ENCODE results near the gene IHH.

The IHH gene

DNA sequence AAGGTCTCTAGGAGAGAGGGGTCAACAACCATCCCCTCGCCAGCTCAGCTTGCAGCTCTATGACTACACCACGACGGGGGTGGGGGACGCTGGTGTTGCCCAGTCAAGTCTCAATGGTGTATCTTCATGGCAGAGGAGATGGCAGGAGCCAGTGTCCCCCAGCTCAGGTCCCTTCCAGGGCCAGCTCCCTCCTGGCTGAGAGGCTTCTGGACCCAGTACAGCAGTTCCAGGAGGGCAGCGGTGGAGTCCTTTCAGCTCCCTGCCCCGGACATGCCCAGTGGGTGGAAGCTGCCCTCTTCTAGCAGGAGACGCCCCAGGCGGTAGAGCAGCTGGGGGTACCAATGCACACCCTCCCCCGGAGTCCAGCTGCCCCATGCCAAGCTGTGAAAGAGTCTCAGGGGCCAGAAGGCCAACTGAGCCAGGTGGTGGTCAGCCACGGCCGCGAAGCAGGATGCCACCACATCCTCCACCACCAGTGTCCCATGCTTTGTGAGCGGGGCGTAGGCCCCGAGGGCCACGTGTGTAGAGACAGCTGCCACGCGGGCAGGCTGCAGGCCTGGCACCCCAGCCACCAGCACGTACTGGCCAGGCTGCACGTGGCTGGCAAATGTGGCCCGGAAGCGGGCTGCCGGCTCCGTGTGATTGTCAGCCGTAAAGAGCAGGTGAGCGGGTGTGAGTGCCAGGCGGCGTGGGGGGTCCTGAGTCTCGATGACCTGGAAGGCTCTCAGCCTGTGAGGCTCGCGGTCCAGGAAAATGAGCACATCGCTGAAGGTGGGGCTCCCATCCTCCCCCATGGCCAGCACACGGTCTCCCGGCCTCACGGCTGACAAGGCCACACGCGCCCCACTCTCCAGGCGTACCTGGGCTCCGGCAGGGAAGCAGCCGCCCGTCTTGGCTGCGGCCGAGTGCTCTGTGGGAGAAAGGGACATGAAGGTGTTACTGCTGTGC is 5.5 kb downstream of the IHH start:
- no peak for DNase-seq
- TF ChIP-seq, protein P1, sequence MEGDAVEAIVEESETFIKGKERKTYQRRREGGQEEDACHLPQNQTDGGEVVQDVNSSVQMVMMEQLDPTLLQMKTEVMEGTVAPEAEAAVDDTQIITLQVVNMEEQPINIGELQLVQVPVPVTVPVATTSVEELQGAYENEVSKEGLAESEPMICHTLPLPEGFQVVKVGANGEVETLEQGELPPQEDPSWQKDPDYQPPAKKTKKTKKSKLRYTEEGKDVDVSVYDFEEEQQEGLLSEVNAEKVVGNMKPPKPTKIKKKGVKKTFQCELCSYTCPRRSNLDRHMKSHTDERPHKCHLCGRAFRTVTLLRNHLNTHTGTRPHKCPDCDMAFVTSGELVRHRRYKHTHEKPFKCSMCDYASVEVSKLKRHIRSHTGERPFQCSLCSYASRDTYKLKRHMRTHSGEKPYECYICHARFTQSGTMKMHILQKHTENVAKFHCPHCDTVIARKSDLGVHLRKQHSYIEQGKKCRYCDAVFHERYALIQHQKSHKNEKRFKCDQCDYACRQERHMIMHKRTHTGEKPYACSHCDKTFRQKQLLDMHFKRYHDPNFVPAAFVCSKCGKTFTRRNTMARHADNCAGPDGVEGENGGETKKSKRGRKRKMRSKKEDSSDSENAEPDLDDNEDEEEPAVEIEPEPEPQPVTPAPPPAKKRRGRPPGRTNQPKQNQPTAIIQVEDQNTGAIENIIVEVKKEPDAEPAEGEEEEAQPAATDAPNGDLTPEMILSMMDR (IDR thresholded peaks at IDR 0.05; ENCODE audit: low read depth, low read length): no peak
- peaks cover 2% of the 10 kb centered on the region; the same call in 1 of the 2 replicates for H3K4me1 ChIP-seq
- H3K36me3 ChIP-seq: no peaks in the 10 kb centered on the region
- H3K9me3 ChIP-seq: no peaks in the 10 kb centered on the region
- H3K4me3 ChIP-seq (ENCODE audit: low read depth, low read length): no peak overlapping the region
- peaks cover 41% of the 10 kb centered on the region for H3K27me3 ChIP-seq

- Histone ChIP-seq H3K4me3 (ENCODE audit: low read depth, low read length) (no peak overlapping the region), H3K27me3 (peaks cover 13% of the 10 kb centered on the region), H3K36me3 (no peaks in the 10 kb centered on the region), H3K9me3 (no peaks in the 10 kb centered on the region), H3K4me1 (no peaks in the 10 kb centered on the region)
- DNase-seq: no peak
- TF ChIP-seq, protein P1 (IDR thresholded peaks at IDR 0.05; ENCODE audit: low read depth, low read length): no peak
These were observed 11.4 kb downstream of the IHH start for GRCh38 chr2:219049282-219049681.

DNA sequence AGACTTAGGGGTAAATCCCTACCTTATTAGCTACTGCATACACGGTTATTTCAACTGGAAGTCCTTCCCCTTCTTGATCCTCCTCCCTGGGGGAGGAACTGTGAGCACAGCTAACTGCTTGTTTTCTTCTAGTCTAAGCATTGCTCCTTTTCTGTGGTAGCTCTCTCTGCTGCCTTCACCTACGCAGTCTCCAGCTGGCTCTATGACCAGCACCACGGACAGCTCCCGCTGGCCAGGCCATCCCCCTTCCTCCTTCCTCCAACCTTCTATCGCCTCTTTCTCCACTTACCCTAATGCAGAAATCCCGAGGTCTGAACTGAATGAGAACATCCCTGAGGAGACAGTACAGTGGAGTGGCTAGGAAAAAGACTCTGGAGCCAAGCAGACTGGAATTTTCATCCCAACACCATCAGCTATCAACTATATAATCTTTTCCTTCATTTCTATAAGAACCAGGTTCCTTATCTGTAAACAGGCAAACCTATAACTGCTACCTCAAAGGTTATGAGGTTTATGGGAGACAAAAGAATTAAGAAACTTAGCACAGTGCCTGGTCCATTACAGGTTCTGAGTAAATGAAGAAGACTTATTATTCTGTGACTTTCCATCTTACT is 14.7 kb downstream of the IHH start:
- no peaks in the 10 kb centered on the region for H3K4me1 ChIP-seq
- DNase-seq: no peak
- H3K4me3 ChIP-seq (ENCODE audit: low read depth, low read length): no peak overlapping the region
- H3K9me3 ChIP-seq: no peaks in the 10 kb centered on the region
- H3K36me3 ChIP-seq: no peaks in the 10 kb centered on the region
- H3K27me3 ChIP-seq: peaks cover 45% of the 10 kb centered on the region
- TF ChIP-seq, protein P1 (IDR thresholded peaks at IDR 0.05; ENCODE audit: low read depth, low read length): no peak

DNA sequence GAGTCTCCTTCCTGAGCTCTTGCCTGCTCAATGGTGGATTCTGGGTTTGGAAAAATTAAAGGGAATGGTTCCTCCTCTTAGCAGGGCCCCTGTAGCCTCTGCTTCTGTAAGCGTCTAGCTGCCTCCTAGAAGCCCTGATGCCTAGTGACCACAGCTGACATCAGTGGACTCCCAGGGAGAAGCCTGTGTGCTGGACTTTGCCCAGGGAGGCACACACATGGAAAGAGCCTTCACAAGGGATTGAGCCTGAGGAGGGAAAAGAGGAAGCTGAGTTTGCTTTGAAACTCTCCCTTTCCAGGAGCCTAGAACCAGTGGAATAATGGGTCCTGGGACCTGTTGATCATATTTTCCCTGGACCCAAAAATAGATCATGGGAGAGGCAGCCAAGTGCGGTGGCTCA is 18.0 kb downstream of the IHH start:
- no peak overlapping the region for H3K4me3 ChIP-seq (ENCODE audit: low read depth, low read length)
- no peaks in the 10 kb centered on the region for H3K4me1 ChIP-seq
- H3K27me3 ChIP-seq: peaks cover 52% of the 10 kb centered on the region
- no peaks in the 10 kb centered on the region for H3K9me3 ChIP-seq
- TF ChIP-seq, protein P1 (IDR thresholded peaks at IDR 0.05; ENCODE audit: low read depth, low read length): no peak
- DNase-seq: no peak
- H3K36me3 ChIP-seq: no peaks in the 10 kb centered on the region

GRCh38 chr2:219042157-219042556 is 18.6 kb downstream of the IHH start:
- Histone ChIP-seq H3K4me3 (ENCODE audit: low read depth, low read length) (no peak overlapping the region), H3K4me1 (no peaks in the 10 kb centered on the region), H3K36me3 (no peaks in the 10 kb centered on the region), H3K27me3 (peaks cover 52% of the 10 kb centered on the region), H3K9me3 (no peaks in the 10 kb centered on the region)
- TF ChIP-seq, protein P1 (IDR thresholded peaks at IDR 0.05; ENCODE audit: low read depth, low read length): no peak
- DNase-seq: no peak

DNA sequence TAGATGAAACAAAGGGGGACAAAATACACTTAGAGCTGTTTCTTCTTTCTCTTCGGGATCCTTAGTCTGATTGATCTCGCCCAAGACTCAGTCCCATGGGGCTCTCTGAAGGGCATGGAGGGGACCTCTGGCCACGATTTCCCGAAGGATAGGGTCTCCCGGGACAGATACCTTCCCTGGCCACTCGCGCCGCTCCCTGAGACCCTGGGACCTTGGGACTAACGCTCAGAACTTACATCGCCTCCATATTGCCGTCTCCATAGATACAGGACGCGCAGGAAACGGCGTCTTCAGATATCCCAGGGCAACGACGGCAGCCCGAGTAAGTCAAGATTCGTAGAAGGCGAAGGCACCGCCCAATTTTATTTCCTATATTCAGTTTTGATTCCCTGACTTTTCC is 19.5 kb downstream of the IHH start, which contains the start of gene CFAP65:
Gene CFAP65, minus strand, starts transcription at position 265 of the 400 bp plus-strand sequence. CDS start 2,468 bp downstream, outside the sequence.
- H3K27me3 ChIP-seq: peaks cover 50% of the 10 kb centered on the region
- H3K4me3 ChIP-seq (ENCODE audit: low read depth, low read length): peak within 1 kb of the TSS; percentile 78
- DNase-seq: peak; percentile 69

More for the DNA sequence above, 19.5 kb downstream of the IHH start, which contains the start of gene CFAP65:
- no peaks in the 10 kb centered on the region for H3K36me3 ChIP-seq
- no peaks in the 10 kb centered on the region for H3K9me3 ChIP-seq
- TF ChIP-seq, protein P1 (IDR thresholded peaks at IDR 0.05; ENCODE audit: low read depth, low read length): no peak
- H3K4me1 ChIP-seq: no peaks in the 10 kb centered on the region

All from BE2C (cell line).